SK-N-SH treated with all-trans-retinoic acid at 6 μM for 48 hours (cell line): ENCODE data around the gene ATP5F1D.

ENCODE experiments used
- BACH2 ChIP-seq: fragments of 250-450 bp; sonication (Bioruptor Pico); IDR thresholded peaks from 2 replicates; pipeline ENCODE4 v1.9.0; 2021; ENCODE audit warnings: mild to moderate bottlenecking, borderline replicate concordance
- OSR1 ChIP-seq: fragments of 250-450 bp; sonication (Bioruptor Pico); IDR thresholded peaks from 2 replicates; pipeline ENCODE4 v1.8.0; 2022; ENCODE audit warnings: moderate library complexity, mild to moderate bottlenecking, inconsistent platforms

DNA sequence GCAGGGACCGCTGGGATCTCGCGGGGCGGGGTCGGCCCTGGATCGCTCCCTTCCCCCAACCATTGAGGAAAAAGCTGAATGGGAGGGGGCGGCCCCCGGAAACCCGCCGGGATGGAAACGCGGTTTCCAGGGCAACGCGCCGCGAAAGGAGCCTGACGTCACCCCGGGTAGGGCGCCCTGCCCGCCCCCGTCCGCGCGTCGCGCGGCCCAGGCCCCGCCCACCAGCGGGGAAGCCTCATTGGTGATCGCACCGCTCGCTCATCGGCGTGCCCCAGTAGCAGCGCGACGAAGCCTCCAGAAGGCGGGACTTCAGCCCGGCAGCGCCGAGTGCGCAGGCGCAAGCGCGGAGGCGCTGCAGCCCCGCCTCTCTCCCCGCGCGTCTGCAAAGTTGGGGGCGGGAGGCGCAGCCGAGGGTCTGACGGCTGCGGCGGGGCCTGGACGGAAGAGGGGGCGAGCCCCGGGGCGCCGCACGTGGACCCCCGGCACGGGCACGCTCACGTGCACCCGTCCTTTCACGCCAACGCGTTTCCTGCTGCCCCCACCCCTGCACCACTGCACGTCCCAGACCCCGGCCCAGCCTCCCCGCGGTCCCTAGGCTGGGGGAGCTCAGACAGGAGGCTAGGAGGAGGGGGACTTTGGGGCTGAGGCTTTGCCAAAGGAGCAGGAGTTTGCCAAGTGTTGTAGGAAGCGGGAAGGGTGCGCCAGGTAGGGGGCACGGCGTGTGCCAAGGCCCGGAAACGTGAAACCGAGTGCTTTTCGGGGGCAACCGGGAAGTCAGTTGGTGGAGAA lies 19.4 kb downstream of the ATP5F1D start:
- TF ChIP-seq BACH2 (CRISPR knock-in tag) (no peak), OSR1 (CRISPR knock-in tag) (no peak)
